ENCODE data around the gene UHRF2. TPM values are rescaled to one million over a fixed set of nuclear protein-coding genes. Genes with fewer than 3 reads are reported as not detected.

The UHRF2 gene
- total and polyA plus RNA-seq, 9 of the 15 experiments (the other 6 are each of a cell fraction or from before 2014, with no cell fraction given): 5.6 to 39.0 (median 20.1) TPM

GRCh38 chr9:6409811-6410210 is 3.2 kb upstream of the UHRF2 start (continued):
- TF ChIP-seq PTTG1 (tag; IDR thresholded peaks at IDR 0.05; ENCODE audit: low read depth) (no peak), TBP (optimal IDR thresholded peaks at IDR 0.05; ENCODE audit: low read depth, low read length) (no peak), ZNF778 (CRISPR knock-in tag; IDR thresholded peaks at IDR 0.05) (no peak), SRSF1 (IDR thresholded peaks at IDR 0.05; ENCODE audit: low read depth, low read length) (no peak)

- Histone ChIP-seq H3K27me3 (ENCODE audit: control insufficient read depth in 2 of 2, insufficient read depth in 2 of 2, low read length in 2 of 2) (no peaks in the 10 kb centered on the region), H3K9ac (ENCODE audit: insufficient read depth in 1 of 2, low read depth in 2 of 2, low read length in 2 of 2) (no peak overlapping the region), H2AFZ (ENCODE audit: low read depth, low read length) (no peak overlapping the region), H3K4me3 (no peak overlapping the region), H4K20me1 (replicated peaks; ENCODE audit: control insufficient read depth, insufficient read depth, low read length) (peaks cover 4% of the 10 kb centered on the region; the same call in 1 of the 2 replicates), H3K9me3 (replicated peaks; ENCODE audit: control insufficient read depth, insufficient read depth, low read depth, low read length) (peaks cover 5% of the 10 kb centered on the region; the same call in 1 of the 2 replicates), H3K27ac (ENCODE audit: extremely low read depth, low read depth, low read length) (no peak overlapping the region), H3K36me3 (ENCODE audit: control insufficient read depth, insufficient read depth, low read length) (peaks cover 1% of the 10 kb centered on the region; the same call in 2 of the 3 replicates), H3K4me2 (ENCODE audit: insufficient read depth, low read length) (no peak overlapping the region), H3K79me2 (ENCODE audit: control insufficient read depth, insufficient read depth, low read length) (peaks cover 29% of the 10 kb centered on the region), H3K9me1 (ENCODE audit: control insufficient read depth, insufficient read depth, low read length) (no peaks in the 10 kb centered on the region), H3K4me1 (replicated peaks in 1 of 2; ENCODE audit: control insufficient read depth in 2 of 2, insufficient read depth in 2 of 2, low read length in 2 of 2) (peaks cover 9 to 16% of the 10 kb centered on the region in 2 experiments; a peak in 4 of 5 replicates)
- POLR2A ChIA-PET: no interaction called here
- no peak for TF ChIP-seq KLF1 (tag; IDR thresholded peaks at IDR 0.05)
- no peak for TF ChIP-seq TCF7L2 (IDR thresholded peaks at IDR 0.05; ENCODE audit: low read depth, low read length)
- no peak for TF ChIP-seq MYC (IDR thresholded peaks at IDR 0.05; ENCODE audit: low read depth, low read length)
- no peak for TF ChIP-seq MYC (CRISPR knock-in tag; IDR thresholded peaks at IDR 0.05; ENCODE audit: borderline replicate concordance, low read depth)
- TF ChIP-seq DIDO1 (tag; IDR thresholded peaks at IDR 0.05; ENCODE audit: low read depth): no peak
- no peak for TF ChIP-seq XRCC4 (IDR thresholded peaks at IDR 0.05; ENCODE audit: extremely low read depth, insufficient read depth, insufficient read length)
- no peak for TF ChIP-seq CTBP1 (IDR thresholded peaks at IDR 0.05; ENCODE audit: borderline replicate concordance)
- in situ Hi-C loops (cut with MboI) (no loop called here), intact Hi-C loops (cut with micrococcal nuclease) (no loop called here)
- ATAC-seq: no peak
- 52% methylated on average over 4 of the region's 4 CpGs for WGBS (ENCODE audit: insufficient coverage, low coverage, missing lambda C conversion rate)
- BruUV-seq (replicated peaks): no TSS peak
- no peak for FAIRE-seq
- no peak for DNase-seq (ENCODE audit: extremely low read depth in 1 of 4, low spot score in 3 of 4)
- CTCF ChIA-PET (ENCODE audit: low intra/inter-chr PET ratio): no interaction called here
Observed at GRCh38 chr9:6410633-6411032, 2.4 kb upstream of the UHRF2 start.
